DMS79 (cell line): Measurements from ENCODE around the gene DNAJC8.

Experiments
- DNase-seq: peaks from one replicate; lab custom pipeline; 2025; lab: John Stamatoyannopoulos, UW

Gene DNAJC8

GRCh38 chr1:28249013-28249865 is 16.4 kb upstream of the DNAJC8 start:
- no peak for DNase-seq

DNA sequence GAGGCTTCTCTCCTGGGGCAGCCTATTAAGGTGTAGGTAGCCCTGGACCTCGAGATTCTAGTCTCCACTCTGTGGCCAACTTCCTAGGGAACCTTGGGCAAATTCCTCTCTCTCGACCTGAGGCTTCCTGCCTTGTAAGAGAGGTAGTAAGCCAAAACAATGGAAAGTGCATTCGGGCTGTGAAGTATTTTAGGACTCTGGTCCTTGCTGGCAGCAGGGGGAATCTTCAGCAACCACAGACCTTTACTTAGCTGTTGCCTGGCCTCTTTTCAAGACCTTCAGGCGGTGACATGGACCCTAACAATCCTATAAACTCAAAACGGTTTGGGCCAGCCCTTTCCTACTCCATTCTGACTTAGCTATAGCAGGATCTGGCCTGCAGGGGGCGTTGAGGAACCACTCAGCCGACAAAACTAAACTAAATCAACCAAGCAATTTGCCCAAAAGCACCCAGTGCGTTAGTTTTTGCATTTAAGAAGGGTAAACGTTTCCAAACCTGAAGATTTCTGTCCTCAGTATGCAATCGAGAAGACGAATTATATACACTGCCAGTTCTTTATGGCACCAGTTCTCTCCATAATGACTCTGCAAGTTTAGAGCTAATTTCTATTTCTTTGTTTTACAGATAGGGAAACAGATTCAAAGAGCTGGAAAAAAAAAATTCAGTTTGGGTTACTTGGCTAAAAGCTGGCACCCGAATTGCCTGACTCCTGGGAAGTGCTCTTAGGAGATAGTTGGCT is 15.6 kb upstream of the DNAJC8 start:
- peak; percentile 59 for DNase-seq

GRCh38 chr1:28247612-28248272 is 14.9 kb upstream of the DNAJC8 start:
- DNase-seq: no peak

DNA sequence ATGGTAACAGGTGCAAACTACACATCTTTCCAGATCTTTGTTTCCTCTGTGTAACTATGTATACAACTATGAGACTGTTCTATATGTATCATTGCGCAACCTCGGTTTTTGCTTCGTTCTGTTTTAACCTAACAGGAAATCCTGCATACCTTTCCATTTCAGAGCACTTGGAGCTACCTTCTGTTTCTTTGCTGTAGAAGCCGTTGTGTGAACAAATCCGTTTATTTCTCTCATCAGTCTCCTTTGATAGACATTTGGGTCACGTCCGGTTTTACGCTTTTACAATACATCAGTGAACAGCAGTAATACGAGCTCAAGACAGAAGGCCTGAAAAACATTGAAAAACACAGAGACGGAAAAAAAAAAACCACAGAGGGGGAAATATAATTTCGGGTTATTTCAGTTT is 13.6 kb upstream of the DNAJC8 start:
- DNase-seq: no peak

GRCh38 chr1:28244549-28245251 is 11.9 kb upstream of the DNAJC8 start:
- no peak for DNase-seq

GRCh38 chr1:28243685-28244311 is 11.0 kb upstream of the DNAJC8 start:
- DNase-seq: no peak

- no peak for DNase-seq
Measured at GRCh38 chr1:28241638-28242241, 8.9 kb upstream of the DNAJC8 start.

DNA sequence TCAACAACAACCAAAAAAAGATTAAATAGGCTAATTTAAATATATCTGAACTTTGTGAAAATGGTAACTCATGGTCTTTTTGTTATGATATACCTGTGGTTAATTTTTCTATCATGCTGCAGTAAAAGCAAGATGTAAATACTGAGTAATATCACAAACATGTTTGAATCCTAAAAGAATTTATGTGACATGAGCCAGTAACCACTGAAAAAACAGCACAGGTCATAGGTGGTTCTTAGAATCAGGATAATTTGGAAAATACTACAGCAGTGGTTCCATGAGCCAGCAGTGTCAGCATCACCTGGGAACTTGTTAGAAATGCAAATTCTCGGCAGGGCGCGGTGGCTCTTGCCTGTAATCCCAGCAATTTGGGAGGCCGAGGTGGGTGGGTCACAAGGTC is 7.2 kb upstream of the DNAJC8 start:
- DNase-seq: no peak

GRCh38 chr1:28239004-28239403 is 6.2 kb upstream of the DNAJC8 start:
- no peak for DNase-seq

DNA sequence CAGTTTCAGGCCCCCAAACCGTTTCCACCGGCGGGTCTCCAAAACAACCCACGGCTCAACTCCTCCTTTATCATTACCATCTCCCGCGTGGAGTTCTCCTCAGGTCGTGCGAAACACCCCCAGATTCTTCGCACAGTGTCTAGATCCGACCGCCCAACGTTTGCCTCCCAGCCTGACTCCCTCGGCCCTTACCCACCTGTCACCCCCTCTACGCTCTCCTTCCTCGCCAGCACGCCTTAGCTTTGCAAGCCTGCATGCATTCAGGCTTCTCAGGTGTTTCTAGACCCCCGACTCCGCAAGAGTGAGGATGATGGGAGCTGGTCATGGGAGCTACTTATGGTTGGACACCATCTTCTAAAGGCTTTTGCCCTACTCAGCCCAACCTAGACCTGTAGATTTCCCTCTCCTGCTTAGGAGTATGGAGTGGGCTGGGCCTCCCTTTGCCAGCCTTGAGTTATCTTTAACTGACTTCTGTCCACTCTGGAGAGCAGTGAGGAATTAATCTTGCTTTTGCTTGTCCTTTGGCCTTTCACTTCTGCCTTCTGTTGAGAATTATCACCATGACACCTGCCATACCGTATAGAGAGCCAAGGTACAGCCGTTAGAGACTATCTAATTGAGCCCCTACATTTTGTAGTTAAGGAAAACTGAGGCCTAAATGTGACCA is 4.0 kb upstream of the DNAJC8 start:
- DNase-seq: no peak

- DNase-seq: peak; percentile 99
Measured at GRCh38 chr1:28235755-28236655, 3.2 kb upstream of the DNAJC8 start, which contains the start of gene ATP5IF1. ATP5IF1 (plus strand) TSS chr1:28236124; CDS start chr1:28236184, 60 bp downstream.

DNA sequence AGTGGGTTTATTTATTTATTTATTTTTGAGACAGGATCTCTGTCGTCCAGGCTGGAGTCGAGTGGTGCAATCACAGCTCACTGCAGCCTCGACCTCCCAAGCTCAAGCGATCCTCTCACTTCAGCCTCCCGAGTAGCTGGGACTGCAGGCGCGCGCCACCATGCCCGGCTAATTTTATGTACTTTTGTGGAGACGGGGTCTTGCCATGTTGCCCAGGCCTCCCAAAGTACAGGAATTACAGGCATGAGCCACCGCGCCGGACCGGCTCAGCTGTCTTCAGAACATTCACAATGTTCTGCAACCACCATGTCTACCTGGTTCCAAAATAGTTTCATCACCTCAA is 406 bp upstream of the DNAJC8 start:
- no peak for DNase-seq

- DNase-seq: no peak
Measured at GRCh38 chr1:28229996-28230395, 2.8 kb downstream of the DNAJC8 start.

DNA sequence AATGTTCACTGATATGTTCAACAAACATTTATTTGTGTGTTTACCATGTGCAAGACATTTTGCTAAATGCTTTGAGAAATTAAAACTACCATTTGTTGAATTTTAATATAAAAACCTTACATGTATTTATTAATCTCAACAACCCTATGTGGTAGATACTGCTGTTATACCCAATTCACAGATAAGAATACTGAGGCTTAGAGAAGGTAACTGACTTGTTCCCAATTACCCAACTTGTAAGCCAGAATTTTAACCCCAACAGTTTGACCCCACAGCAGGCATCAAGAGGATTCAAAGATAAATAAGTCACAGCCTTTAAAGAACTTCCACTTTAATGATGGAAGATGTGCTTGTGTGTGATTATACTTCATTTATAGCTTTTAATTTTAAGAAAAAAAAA is 3.7 kb downstream of the DNAJC8 start:
- no peak for DNase-seq

GRCh38 chr1:28213315-28213714 is 19.5 kb downstream of the DNAJC8 start:
- no peak for DNase-seq

GRCh38 chr1:28209700-28210099 is 23.1 kb downstream of the DNAJC8 start:
- no peak for DNase-seq

DNA sequence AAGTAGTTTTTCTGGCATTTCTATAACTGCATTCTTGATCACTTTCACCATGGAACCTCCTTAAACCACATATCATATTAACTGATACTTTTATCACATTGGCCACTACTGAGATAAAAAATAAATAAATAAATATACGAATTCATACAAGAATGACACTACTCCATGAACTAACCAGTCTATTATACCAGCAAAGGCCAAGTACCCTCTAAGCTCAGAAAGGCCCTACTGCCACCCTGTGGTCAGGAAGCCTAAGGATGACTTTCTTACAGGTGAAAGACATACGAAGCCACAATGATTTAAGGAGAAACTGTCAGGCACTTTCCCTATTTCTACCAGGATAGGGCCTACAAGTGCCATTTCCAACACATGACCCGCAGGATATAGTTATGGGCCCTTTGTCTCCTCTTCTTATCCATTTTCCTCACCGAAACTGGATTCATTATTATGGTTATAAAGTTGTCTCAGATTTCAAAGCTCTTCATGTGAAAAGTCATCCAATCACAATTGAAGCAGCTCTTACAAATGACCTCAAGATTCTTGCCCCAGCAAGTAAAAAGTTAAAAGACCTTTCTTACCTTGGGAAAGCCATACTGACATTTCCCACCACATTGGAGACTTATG is 23.9 kb downstream of the DNAJC8 start:
- peak; percentile 15 for DNase-seq

DNA sequence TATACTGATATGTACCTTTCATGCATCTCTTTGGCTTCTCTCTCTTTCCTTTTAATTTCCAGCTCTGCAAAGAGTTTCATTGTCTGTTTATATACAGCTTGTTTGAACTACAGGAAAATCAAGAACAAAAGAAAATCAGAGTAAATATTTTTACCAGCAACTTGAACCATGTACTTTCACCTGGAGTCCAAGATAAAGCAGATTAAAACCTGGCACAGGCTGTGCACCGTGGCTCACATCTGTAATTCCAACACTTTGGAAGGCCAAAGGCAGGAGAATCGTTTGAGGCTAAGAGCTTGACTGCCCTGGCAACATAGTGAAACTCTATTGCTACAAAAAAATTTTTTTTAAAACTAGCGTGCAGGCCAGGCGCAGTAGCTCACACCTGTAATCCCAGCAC is 27.6 kb downstream of the DNAJC8 start:
- no peak for DNase-seq

DNA sequence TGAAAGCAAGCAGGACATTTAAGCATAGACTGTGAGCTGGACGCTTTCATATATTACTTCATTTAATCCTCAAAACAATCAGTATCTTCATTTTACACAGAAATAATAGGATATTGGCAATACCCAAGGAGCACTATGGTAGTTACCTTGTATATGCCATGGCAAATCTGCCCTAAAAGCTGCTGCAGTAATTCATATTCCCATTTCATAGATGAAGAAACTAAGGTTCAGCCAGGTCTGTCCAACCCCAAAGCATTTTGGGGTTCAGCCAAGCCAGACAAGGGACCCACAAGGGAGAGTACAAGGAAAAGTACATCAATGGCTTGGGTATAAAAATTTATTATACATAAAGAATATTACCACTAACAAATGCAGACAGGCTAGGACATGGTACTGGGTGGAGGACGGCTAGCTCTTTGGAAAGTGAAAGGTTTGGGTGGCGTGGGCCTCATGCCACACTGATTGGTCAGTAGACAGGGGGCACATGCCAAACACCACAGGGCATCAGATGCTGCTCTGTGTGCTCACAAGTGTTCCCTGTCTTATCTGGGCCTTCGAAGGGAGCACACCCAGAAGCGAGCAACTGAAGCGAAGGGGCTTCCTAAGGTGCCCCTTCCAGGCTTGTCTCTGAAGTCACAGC is 32.5 kb downstream of the DNAJC8 start:
- DNase-seq: no peak
